ENCODE data around the gene MICALL2. TPM values are rescaled to one million over a fixed set of nuclear protein-coding genes. Genes with fewer than 3 reads are reported as not detected.

Gene MICALL2
- total and polyA plus RNA-seq, 2 experiments from 2014 or later: 6.4 to 12.2 TPM

- Histone ChIP-seq H3K4me2 (ENCODE audit: unreplicated experiment) (no peak overlapping the region), H3K9me3 (ENCODE audit: low read depth) (no peaks in the 10 kb centered on the region), H3K79me2 (ENCODE audit: insufficient read depth) (peaks cover 15% of the 10 kb centered on the region; the same call in 1 of the 2 replicates), H3F3A (ENCODE audit: insufficient read depth) (no peaks in the 10 kb centered on the region), H3K9me2 (ENCODE audit: insufficient read depth) (no peaks in the 10 kb centered on the region), H3K4me3 (no peak overlapping the region), H3K27ac (no peak overlapping the region), H4K20me1 (ENCODE audit: insufficient read depth) (no peaks in the 10 kb centered on the region), H3K9ac (no peak overlapping the region), H2AFZ (no peak overlapping the region), H3K36me3 (ENCODE audit: low read depth) (no peaks in the 10 kb centered on the region), H3K27me3 (replicated peaks; ENCODE audit: insufficient read depth) (no peaks in the 10 kb centered on the region), H3K4me1 (ENCODE audit: insufficient read depth) (no peaks in the 10 kb centered on the region)
- DNase-seq: no peak
- 94 to 97% methylated on average over 11 of the region's 11 CpGs for WGBS, 2 experiments (ENCODE audit: low coverage in 1 of 2, low lambda C conversion rate in 2 of 2, missing lambda C conversion rate in 2 of 2)
- no peak for TF ChIP-seq EZH2phosphoT487 (IDR thresholded peaks at IDR 0.05; ENCODE audit: insufficient read depth, low read depth)
- no peak for TF ChIP-seq EZH2 (IDR thresholded peaks at IDR 0.05; ENCODE audit: insufficient read depth, poor library complexity, severe bottlenecking)
- in situ Hi-C loops (cut with MboI): no loop called here
Measured at GRCh38 chr7:1450987-1451386, 8.3 kb downstream of the MICALL2 start.

DNA sequence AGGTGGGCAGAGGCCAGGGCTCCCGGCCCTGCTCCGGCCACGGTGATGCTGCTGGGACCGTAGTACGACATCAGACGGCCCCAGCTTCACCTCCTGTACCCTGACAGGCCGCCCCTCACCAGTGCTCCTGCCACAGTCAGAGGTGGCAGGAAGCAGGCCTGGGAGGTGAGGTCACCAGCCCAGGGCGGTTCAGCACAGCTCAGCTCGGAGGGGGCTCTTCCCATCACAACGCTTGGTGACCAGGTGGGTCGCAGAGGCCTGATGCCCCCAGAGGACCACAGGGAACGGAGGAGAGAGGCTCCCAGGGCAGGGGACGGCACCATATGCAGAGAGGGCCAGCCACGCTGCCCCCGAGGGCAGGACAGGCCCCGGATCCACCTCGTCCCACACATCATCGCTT is 8.8 kb downstream of the MICALL2 start:
- TF ChIP-seq EZH2 (IDR thresholded peaks at IDR 0.05; ENCODE audit: insufficient read depth, poor library complexity, severe bottlenecking) (no peak), EZH2phosphoT487 (IDR thresholded peaks at IDR 0.05; ENCODE audit: insufficient read depth, low read depth) (no peak)
- 87 to 88% methylated on average over 18 of the region's 18 CpGs for WGBS, 2 experiments (ENCODE audit: low coverage in 1 of 2, low lambda C conversion rate in 2 of 2, missing lambda C conversion rate in 2 of 2)
- Histone ChIP-seq H4K20me1 (ENCODE audit: insufficient read depth) (no peaks in the 10 kb centered on the region), H3K4me3 (no peak overlapping the region), H3K9ac (no peak overlapping the region), H3K4me2 (ENCODE audit: unreplicated experiment) (no peak overlapping the region), H3K9me2 (ENCODE audit: insufficient read depth) (no peaks in the 10 kb centered on the region), H3K27me3 (replicated peaks; ENCODE audit: insufficient read depth) (no peaks in the 10 kb centered on the region), H3K79me2 (ENCODE audit: insufficient read depth) (peaks cover 10% of the 10 kb centered on the region; the same call in 1 of the 2 replicates), H3K4me1 (ENCODE audit: insufficient read depth) (no peaks in the 10 kb centered on the region), H2AFZ (no peak overlapping the region), H3K36me3 (ENCODE audit: low read depth) (no peaks in the 10 kb centered on the region), H3K9me3 (ENCODE audit: low read depth) (no peaks in the 10 kb centered on the region), H3K27ac (no peak overlapping the region), H3F3A (ENCODE audit: insufficient read depth) (no peaks in the 10 kb centered on the region)
- in situ Hi-C loops (cut with MboI): no loop called here
- DNase-seq: no peak

GRCh38 chr7:1449951-1450350 is 9.3 kb downstream of the MICALL2 start:
- no peak overlapping the region for H2AFZ ChIP-seq
- H3F3A ChIP-seq (ENCODE audit: insufficient read depth): no peaks in the 10 kb centered on the region
- H3K36me3 ChIP-seq (ENCODE audit: low read depth): no peaks in the 10 kb centered on the region
- H3K9me2 ChIP-seq (ENCODE audit: insufficient read depth): no peaks in the 10 kb centered on the region
- 78 to 81% methylated on average over 11 of the region's 11 CpGs for WGBS, 2 experiments (ENCODE audit: low coverage in 1 of 2, low lambda C conversion rate in 2 of 2, missing lambda C conversion rate in 2 of 2)
- H3K4me3 ChIP-seq: no peak overlapping the region
- no peak overlapping the region for H3K9ac ChIP-seq
- no peak for DNase-seq
- no peaks in the 10 kb centered on the region for H3K9me3 ChIP-seq (ENCODE audit: low read depth)
- H3K27ac ChIP-seq: no peak overlapping the region
- peaks cover 6% of the 10 kb centered on the region; the same call in 1 of the 2 replicates for H3K79me2 ChIP-seq (ENCODE audit: insufficient read depth)
- no peaks in the 10 kb centered on the region for H4K20me1 ChIP-seq (ENCODE audit: insufficient read depth)
- no peaks in the 10 kb centered on the region for H3K27me3 ChIP-seq (replicated peaks; ENCODE audit: insufficient read depth)
- in situ Hi-C loops (cut with MboI): no loop called here
- no peaks in the 10 kb centered on the region for H3K4me1 ChIP-seq (ENCODE audit: insufficient read depth)
- TF ChIP-seq EZH2phosphoT487 (IDR thresholded peaks at IDR 0.05; ENCODE audit: insufficient read depth, low read depth): no peak
- TF ChIP-seq EZH2 (IDR thresholded peaks at IDR 0.05; ENCODE audit: insufficient read depth, poor library complexity, severe bottlenecking): no peak
- H3K4me2 ChIP-seq (ENCODE audit: unreplicated experiment): no peak overlapping the region

GRCh38 chr7:1449501-1449900 is 9.8 kb downstream of the MICALL2 start:
- no peaks in the 10 kb centered on the region for H3K36me3 ChIP-seq (ENCODE audit: low read depth)
- no peak overlapping the region for H3K4me2 ChIP-seq (ENCODE audit: unreplicated experiment)
- H3K27me3 ChIP-seq (replicated peaks; ENCODE audit: insufficient read depth): no peaks in the 10 kb centered on the region
- in situ Hi-C loops (cut with MboI): no loop called here
- H2AFZ ChIP-seq: no peak overlapping the region
- no peaks in the 10 kb centered on the region for H4K20me1 ChIP-seq (ENCODE audit: insufficient read depth)
- H3F3A ChIP-seq (ENCODE audit: insufficient read depth): no peaks in the 10 kb centered on the region
- 96 to 99% methylated on average over 11 to 13 of the region's 13 CpGs for WGBS, 2 experiments (ENCODE audit: low coverage in 1 of 2, low lambda C conversion rate in 2 of 2, missing lambda C conversion rate in 2 of 2)
- H3K27ac ChIP-seq: no peak overlapping the region
- no peaks in the 10 kb centered on the region for H3K4me1 ChIP-seq (ENCODE audit: insufficient read depth)
- no peak overlapping the region for H3K9ac ChIP-seq
- no peaks in the 10 kb centered on the region for H3K9me3 ChIP-seq (ENCODE audit: low read depth)
- TF ChIP-seq EZH2 (IDR thresholded peaks at IDR 0.05; ENCODE audit: insufficient read depth, poor library complexity, severe bottlenecking) (no peak), EZH2phosphoT487 (IDR thresholded peaks at IDR 0.05; ENCODE audit: insufficient read depth, low read depth) (no peak)
- no peak overlapping the region for H3K4me3 ChIP-seq
- DNase-seq: no peak
- H3K9me2 ChIP-seq (ENCODE audit: insufficient read depth): no peaks in the 10 kb centered on the region
- peaks cover 4% of the 10 kb centered on the region; the same call in 1 of the 2 replicates for H3K79me2 ChIP-seq (ENCODE audit: insufficient read depth)

DNA sequence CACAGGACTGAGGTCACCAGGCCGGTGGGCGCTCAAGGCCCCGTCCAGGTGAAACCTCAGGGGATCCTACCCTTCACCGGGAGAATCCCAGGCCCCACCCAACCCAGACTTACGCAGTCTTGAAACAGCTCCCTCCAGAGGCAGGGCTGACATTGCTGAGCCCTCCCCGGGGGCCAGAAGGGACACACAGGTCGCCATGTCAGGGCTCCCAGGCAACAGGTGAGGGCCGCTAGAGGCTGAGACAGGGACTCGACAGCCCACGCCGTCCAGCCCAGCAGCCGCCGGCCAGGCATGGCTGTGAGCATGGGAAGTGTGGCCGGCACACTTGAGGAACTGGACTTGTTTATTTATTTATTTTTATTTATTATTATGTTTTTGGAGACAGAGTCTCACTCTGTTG is 10.3 kb downstream of the MICALL2 start:
- no peak overlapping the region for H3K4me3 ChIP-seq
- 89 to 93% methylated on average over 10 to 14 of the region's 14 CpGs for WGBS, 2 experiments (ENCODE audit: low coverage in 1 of 2, low lambda C conversion rate in 2 of 2, missing lambda C conversion rate in 2 of 2)
- no peaks in the 10 kb centered on the region for H3K27me3 ChIP-seq (replicated peaks; ENCODE audit: insufficient read depth)
- no peak overlapping the region for H3K4me2 ChIP-seq (ENCODE audit: unreplicated experiment)
- no peak for DNase-seq
- no peaks in the 10 kb centered on the region for H3F3A ChIP-seq (ENCODE audit: insufficient read depth)
- H3K4me1 ChIP-seq (ENCODE audit: insufficient read depth): no peaks in the 10 kb centered on the region
- H3K36me3 ChIP-seq (ENCODE audit: low read depth): no peaks in the 10 kb centered on the region
- H3K9me2 ChIP-seq (ENCODE audit: insufficient read depth): no peaks in the 10 kb centered on the region
- H3K27ac ChIP-seq: no peak overlapping the region
- H3K79me2 ChIP-seq (ENCODE audit: insufficient read depth): 0 out of 2 replicates have a peak, but pooled peaks cover 4% of the 10 kb centered on the region
- H3K9ac ChIP-seq: no peak overlapping the region
- in situ Hi-C loops (cut with MboI): no loop called here
- no peak overlapping the region for H2AFZ ChIP-seq
- TF ChIP-seq EZH2 (IDR thresholded peaks at IDR 0.05; ENCODE audit: insufficient read depth, poor library complexity, severe bottlenecking): no peak
- TF ChIP-seq EZH2phosphoT487 (IDR thresholded peaks at IDR 0.05; ENCODE audit: insufficient read depth, low read depth): no peak
- H3K9me3 ChIP-seq (ENCODE audit: low read depth): no peaks in the 10 kb centered on the region
- no peaks in the 10 kb centered on the region for H4K20me1 ChIP-seq (ENCODE audit: insufficient read depth)
